Measurements from ENCODE around the gene LYRM4.

LYRM4 gene

GRCh38 chr6:5270093-5270680, 9.4 kb upstream of the LYRM4 start:
- Histone ChIP-seq H3K4me3 (ENCODE audit: low read depth, low read length) (no peak overlapping the region), H3K9me3 (ENCODE audit: control insufficient read depth, insufficient read depth, low read depth, low read length) (no peaks in the 10 kb centered on the region), H3K27ac (ENCODE audit: extremely low read depth, low read depth, low read length) (no peak overlapping the region), H3K4me1 (ENCODE audit: control insufficient read depth, insufficient read depth, low read length) (peaks cover under 1% of the 10 kb centered on the region; the same call in 1 of the 2 replicates), H3K36me3 (ENCODE audit: control insufficient read depth in 2 of 2, insufficient read depth in 1 of 2, low read length in 2 of 2) (no peaks in the 10 kb centered on the region; a peak in 1 of 3 replicates)
- ChIA-PET POLR2A (interaction anchor here (1.3 kb wide), 1 partner anchor 9 kb away, joined by 3 read pairs; the partner anchor contains the start of gene LYRM4), CTCF (interaction anchor here (0.7 to 0.9 kb wide), 3 partner anchors 9 to 95 kb away, joined by 3 read pairs; partner anchors contain the start of gene FARS2)
- TF ChIP-seq ELK4 (IDR thresholded peaks at IDR 0.05; ENCODE audit: borderline replicate concordance, low read depth, low read length) (no peak), ZNF416 (tag by site-specific recombination; IDR thresholded peaks at IDR 0.05) (no peak), ZFP37 (tag by site-specific recombination; IDR thresholded peaks at IDR 0.05) (no peak), IKZF3 (tag by site-specific recombination; IDR thresholded peaks at IDR 0.05) (no peak), ZSCAN30 (tag by site-specific recombination; IDR thresholded peaks at IDR 0.05) (no peak), ZNF776 (tag by site-specific recombination; IDR thresholded peaks at IDR 0.05; ENCODE audit: borderline replicate concordance) (no peak), ZNF707 (tag by site-specific recombination; IDR thresholded peaks at IDR 0.05) (no peak), ZNF48 (tag by site-specific recombination; IDR thresholded peaks at IDR 0.05) (no peak), ZNF677 (tag by site-specific recombination; IDR thresholded peaks at IDR 0.05) (no peak), ZNF76 (tag by site-specific recombination; IDR thresholded peaks at IDR 0.05; ENCODE audit: borderline replicate concordance, low read depth) (no peak), ZBTB1 (tag by site-specific recombination; IDR thresholded peaks at IDR 0.05) (no peak), ZNF221 (tag by site-specific recombination; IDR thresholded peaks at IDR 0.05; ENCODE audit: borderline replicate concordance) (no peak), ZNF280C (tag by site-specific recombination; IDR thresholded peaks at IDR 0.05) (no peak), ZNF239 (tag by site-specific recombination; IDR thresholded peaks at IDR 0.05) (no peak), OSR2 (tag by site-specific recombination; IDR thresholded peaks at IDR 0.05) (no peak), WT1 (tag by site-specific recombination; IDR thresholded peaks at IDR 0.05) (no peak), HOXD13 (CRISPR knock-in tag; IDR thresholded peaks at IDR 0.05; ENCODE audit: borderline replicate concordance) (no peak), ZNF223 (tag by site-specific recombination; IDR thresholded peaks at IDR 0.05) (no peak)

GRCh38 chr6:5266423-5266822, 5.7 kb upstream of the LYRM4 start:
- ChIA-PET CTCF (interaction anchor here (0.6 to 4.4 kb wide), 7 partner anchors 10 to 400 kb away, joined by 3 to 19 read pairs (median 3); no protein-coding TSS in a partner anchor), POLR2A (no interaction called here)
- no peak overlapping the region for H3K4me3 ChIP-seq (ENCODE audit: low read depth, low read length)
- no peaks in the 10 kb centered on the region for H3K9me3 ChIP-seq (ENCODE audit: control insufficient read depth, insufficient read depth, low read depth, low read length)
- H3K27ac ChIP-seq (ENCODE audit: extremely low read depth, low read depth, low read length), result no peak overlapping the region
- H3K4me1 ChIP-seq (ENCODE audit: control insufficient read depth, insufficient read depth, low read length), result peaks cover 5% of the 10 kb centered on the region
- no peaks in the 10 kb centered on the region; a peak in 1 of 3 replicates for H3K36me3 ChIP-seq (ENCODE audit: control insufficient read depth in 2 of 2, insufficient read depth in 1 of 2, low read length in 2 of 2)
- no peak for TF ChIP-seq ZNF664 (tag by site-specific recombination; IDR thresholded peaks at IDR 0.05)
- no peak for TF ChIP-seq ZNF704 (tag by site-specific recombination; IDR thresholded peaks at IDR 0.05)
- no peak for TF ChIP-seq ZBTB11 (tag by site-specific recombination; conservative IDR thresholded peaks at IDR 0.05; ENCODE audit: low read depth)
- no peak for TF ChIP-seq ZNF19 (tag by site-specific recombination; IDR thresholded peaks at IDR 0.05; ENCODE audit: low read depth)
- TF ChIP-seq ZNF518A (tag by site-specific recombination; conservative IDR thresholded peaks at IDR 0.05; ENCODE audit: low read depth), result no peak

All from HEK293 (cell line).